GM21423 (cell line): Measurements from ENCODE around the gene TMPRSS13.
"Not testable (repeated sequence)": the region's sequence is repeated elsewhere in the genome, so short reads cannot be mapped to it uniquely, and the experiment has no call there.

Source experiments
- ATAC-seq: cut with Tn5 transposase; IDR thresholded peaks from one replicate; pipeline ENCODE4 v1.9.1; 2021; ENCODE audit warnings: mild to moderate bottlenecking, moderate library complexity; ENCODE audit not compliant: unreplicated experiment

Gene TMPRSS13

GRCh38 chr11:117931331-117931950, 2.2 kb upstream of the TMPRSS13 start:
- no peak for ATAC-seq

GRCh38 chr11:117930668-117931330, 1.6 kb upstream of the TMPRSS13 start:
- no peak for ATAC-seq

- ATAC-seq = no peak
Observed at GRCh38 chr11:117929916-117930570, 841 bp upstream of the TMPRSS13 start.

GRCh38 chr11:117928446-117929141, 608 bp downstream of the TMPRSS13 start:
- no peak for ATAC-seq

GRCh38 chr11:117927926-117928325, 1.3 kb downstream of the TMPRSS13 start:
- ATAC-seq = no peak

GRCh38 chr11:117926166-117926565, 3.0 kb downstream of the TMPRSS13 start:
- ATAC-seq = not testable (repeated sequence)

- ATAC-seq = no peak
Observed at GRCh38 chr11:117925198-117925925, 3.8 kb downstream of the TMPRSS13 start.

GRCh38 chr11:117924631-117925170, 4.5 kb downstream of the TMPRSS13 start:
- no peak for ATAC-seq

GRCh38 chr11:117923773-117924172, 5.4 kb downstream of the TMPRSS13 start:
- ATAC-seq = no peak

- ATAC-seq = no peak
Observed at GRCh38 chr11:117923275-117923674, 5.9 kb downstream of the TMPRSS13 start.

GRCh38 chr11:117921893-117922292, 7.3 kb downstream of the TMPRSS13 start:
- ATAC-seq = no peak

GRCh38 chr11:117921456-117921855, 7.7 kb downstream of the TMPRSS13 start:
- no peak for ATAC-seq

GRCh38 chr11:117919781-117920221, 9.4 kb downstream of the TMPRSS13 start:
- ATAC-seq = no peak

GRCh38 chr11:117919341-117919740, 9.9 kb downstream of the TMPRSS13 start:
- ATAC-seq = no peak

- no peak for ATAC-seq
Observed at GRCh38 chr11:117918366-117919255, 10.6 kb downstream of the TMPRSS13 start.

- no peak for ATAC-seq
Observed at GRCh38 chr11:117917591-117918151, 11.5 kb downstream of the TMPRSS13 start.

- ATAC-seq = no peak
Observed at GRCh38 chr11:117916956-117917355, 12.2 kb downstream of the TMPRSS13 start.

GRCh38 chr11:117915672-117916235, 13.4 kb downstream of the TMPRSS13 start:
- no peak for ATAC-seq
